ENCODE measurements around the gene CDC16.

CDC16 gene

DNA sequence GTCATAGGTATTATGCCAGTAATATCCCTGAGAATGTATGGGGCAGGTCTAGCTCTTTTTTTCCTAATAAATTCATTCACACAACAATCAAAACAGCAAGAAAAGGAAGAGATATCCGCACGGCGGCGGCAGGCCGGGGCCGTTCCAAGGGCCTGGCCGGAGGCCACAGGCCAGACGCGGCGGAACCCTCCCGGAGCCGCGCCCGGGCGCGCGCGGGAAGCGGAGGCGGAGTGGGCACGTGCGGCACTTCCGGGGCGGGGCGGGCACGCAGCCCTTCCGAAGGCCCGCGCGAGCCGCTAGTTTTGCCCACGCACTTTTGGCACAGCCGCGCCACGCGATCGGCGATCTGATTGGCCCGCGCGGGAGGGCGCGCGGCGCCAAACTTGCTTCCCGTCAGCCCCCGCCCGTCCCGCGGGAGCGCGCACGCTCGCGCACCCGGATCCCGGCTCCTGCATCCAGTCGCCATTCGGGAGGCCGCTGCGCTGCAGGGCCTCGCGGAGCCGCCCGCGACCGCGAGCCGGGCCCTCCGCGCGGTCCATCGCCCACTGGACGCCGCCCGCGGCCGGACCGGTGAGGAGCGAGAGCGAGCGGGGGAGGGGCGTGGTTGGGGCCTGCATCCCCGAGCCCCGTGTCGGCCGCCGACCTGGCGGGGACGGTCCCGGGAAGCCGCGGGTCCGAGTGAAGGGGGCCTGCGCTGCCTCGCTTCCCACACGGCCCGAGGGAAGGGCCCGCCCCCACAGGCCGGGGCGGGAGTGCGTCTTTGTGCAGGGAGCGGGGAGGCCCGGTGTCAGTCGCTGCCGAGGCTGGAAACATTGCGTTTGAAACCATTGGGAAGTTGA lies 79.6 kb downstream of the CDC16 start, which contains the start of gene CHAMP1 (continued):
- no peak for TF ChIP-seq ZNF266 (tag by site-specific recombination; IDR thresholded peaks at IDR 0.05; ENCODE audit: low read depth)
- TF ChIP-seq HOXC10 (CRISPR knock-in tag; IDR thresholded peaks at IDR 0.05), result no peak
- peak; percentile 60 for TF ChIP-seq ZNF600 (tag by site-specific recombination; IDR thresholded peaks at IDR 0.05)
- TF ChIP-seq, protein P1, sequence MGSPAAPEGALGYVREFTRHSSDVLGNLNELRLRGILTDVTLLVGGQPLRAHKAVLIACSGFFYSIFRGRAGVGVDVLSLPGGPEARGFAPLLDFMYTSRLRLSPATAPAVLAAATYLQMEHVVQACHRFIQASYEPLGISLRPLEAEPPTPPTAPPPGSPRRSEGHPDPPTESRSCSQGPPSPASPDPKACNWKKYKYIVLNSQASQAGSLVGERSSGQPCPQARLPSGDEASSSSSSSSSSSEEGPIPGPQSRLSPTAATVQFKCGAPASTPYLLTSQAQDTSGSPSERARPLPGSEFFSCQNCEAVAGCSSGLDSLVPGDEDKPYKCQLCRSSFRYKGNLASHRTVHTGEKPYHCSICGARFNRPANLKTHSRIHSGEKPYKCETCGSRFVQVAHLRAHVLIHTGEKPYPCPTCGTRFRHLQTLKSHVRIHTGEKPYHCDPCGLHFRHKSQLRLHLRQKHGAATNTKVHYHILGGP (tag by site-specific recombination; IDR thresholded peaks at IDR 0.05), result no peak
- no peak for TF ChIP-seq SETDB1 (IDR thresholded peaks at IDR 0.05; ENCODE audit: insufficient read length, low read length)
- peak; percentile 67 for TF ChIP-seq EGR2 (tag by site-specific recombination; IDR thresholded peaks at IDR 0.05; ENCODE audit: low read depth)
- TF ChIP-seq, protein P2, sequence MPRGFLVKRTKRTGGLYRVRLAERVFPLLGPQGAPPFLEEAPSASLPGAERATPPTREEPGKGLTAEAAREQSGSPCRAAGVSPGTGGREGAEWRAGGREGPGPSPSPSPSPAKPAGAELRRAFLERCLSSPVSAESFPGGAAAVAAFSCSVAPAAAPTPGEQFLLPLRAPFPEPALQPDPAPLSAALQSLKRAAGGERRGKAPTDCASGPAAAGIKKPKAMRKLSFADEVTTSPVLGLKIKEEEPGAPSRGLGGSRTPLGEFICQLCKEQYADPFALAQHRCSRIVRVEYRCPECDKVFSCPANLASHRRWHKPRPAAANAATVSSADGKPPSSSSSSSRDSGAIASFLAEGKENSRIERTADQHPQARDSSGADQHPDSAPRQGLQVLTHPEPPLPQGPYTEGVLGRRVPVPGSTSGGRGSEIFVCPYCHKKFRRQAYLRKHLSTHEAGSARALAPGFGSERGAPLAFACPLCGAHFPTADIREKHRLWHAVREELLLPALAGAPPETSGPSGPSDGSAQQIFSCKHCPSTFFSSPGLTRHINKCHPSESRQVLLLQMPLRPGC (tag by site-specific recombination; IDR thresholded peaks at IDR 0.05), result no peak
- TF ChIP-seq GFI1B (tag by site-specific recombination; IDR thresholded peaks at IDR 0.05), result no peak
- TF ChIP-seq ZNF701 (tag by site-specific recombination; IDR thresholded peaks at IDR 0.05), result no peak
- no peak for TF ChIP-seq SCRT1 (tag by site-specific recombination; IDR thresholded peaks at IDR 0.05; ENCODE audit: borderline replicate concordance)
- TF ChIP-seq GLI2 (tag by site-specific recombination; IDR thresholded peaks at IDR 0.05; ENCODE audit: borderline replicate concordance, low read depth), result no peak
- no peak for TF ChIP-seq ZNF621 (tag by site-specific recombination; IDR thresholded peaks at IDR 0.05)
- peak; percentile 31; the same call in 1 of the 2 replicates for TF ChIP-seq SP3 (tag by site-specific recombination; IDR thresholded peaks at IDR 0.05)
- TF ChIP-seq ZFP69B (tag by site-specific recombination; IDR thresholded peaks at IDR 0.05), result no peak
- TF ChIP-seq ZNF433 (tag by site-specific recombination; IDR thresholded peaks at IDR 0.05; ENCODE audit: low read depth), result no peak
- peak; percentile 49; the same call in 1 of the 2 replicates for TF ChIP-seq KLF17 (tag by site-specific recombination; IDR thresholded peaks at IDR 0.05)
- no peak for TF ChIP-seq ZNF18 (tag by site-specific recombination; IDR thresholded peaks at IDR 0.05)
- no peak for TF ChIP-seq BCL11A (tag by site-specific recombination; IDR thresholded peaks at IDR 0.05; ENCODE audit: low read depth)
- TF ChIP-seq ZNF843 (tag by site-specific recombination; IDR thresholded peaks at IDR 0.05), result no peak
- no peak for TF ChIP-seq GLI4 (tag by site-specific recombination; IDR thresholded peaks at IDR 0.05)
- TF ChIP-seq ZNF792 (tag by site-specific recombination; IDR thresholded peaks at IDR 0.05), result no peak
- no peak for TF ChIP-seq ZNF391 (tag by site-specific recombination; IDR thresholded peaks at IDR 0.05; ENCODE audit: borderline replicate concordance, low read depth)
- no peak for TF ChIP-seq ZNF24 (tag by site-specific recombination; IDR thresholded peaks at IDR 0.05)
- TF ChIP-seq ZNF624 (tag by site-specific recombination; IDR thresholded peaks at IDR 0.05), result no peak
- TF ChIP-seq ZNF311 (tag by site-specific recombination; IDR thresholded peaks at IDR 0.05; ENCODE audit: borderline replicate concordance), result no peak
- TF ChIP-seq ZNF202 (tag by site-specific recombination; IDR thresholded peaks at IDR 0.05; ENCODE audit: borderline replicate concordance), result no peak
- no peak for TF ChIP-seq ZEB2 (tag by site-specific recombination; IDR thresholded peaks at IDR 0.05)
- no peak for TF ChIP-seq SCRT2 (tag by site-specific recombination; IDR thresholded peaks at IDR 0.05)
- no peak for TF ChIP-seq ZNF2 (tag by site-specific recombination; IDR thresholded peaks at IDR 0.05)
- no peak for TF ChIP-seq ZNF639 (tag by site-specific recombination; IDR thresholded peaks at IDR 0.05)
- no peak for TF ChIP-seq ZNF155 (tag by site-specific recombination; IDR thresholded peaks at IDR 0.05)
- TF ChIP-seq ZSCAN4 (tag by site-specific recombination; IDR thresholded peaks at IDR 0.05), result no peak
- no peak for TF ChIP-seq ZNF837 (tag by site-specific recombination; IDR thresholded peaks at IDR 0.05)
- no peak for TF ChIP-seq ZNF549 (tag by site-specific recombination; IDR thresholded peaks at IDR 0.05)
